Islet of Langerhans (tissue), 1 donor: ENCODE data around the gene ACTN4.
"Not testable (repeated sequence)": the region's sequence is repeated elsewhere in the genome, so short reads cannot be mapped to it uniquely, and the experiment has no call there.

ENCODE experiments used
- FAIRE-seq: peaks from one replicate; lab custom pipeline; 2011; peaks lifted over from hg19 to GRCh38; lab: Jason Lieb, UNC

Gene ACTN4

GRCh38 chr19:38771569-38771968 lies 124.1 kb downstream of the ACTN4 start:
- not testable (repeated sequence) for FAIRE-seq

- FAIRE-seq, result no peak
Measured at GRCh38 chr19:38773469-38774177, 126.2 kb downstream of the ACTN4 start, which contains the start of gene LGALS7. LGALS7 (minus strand) TSS chr19:38773517; CDS start chr19:38773492, 25 bp downstream.

GRCh38 chr19:38774181-38774950 lies 126.9 kb downstream of the ACTN4 start:
- FAIRE-seq, result no peak

- FAIRE-seq, result no peak
Measured at GRCh38 chr19:38778733-38779132, 131.3 kb downstream of the ACTN4 start.

GRCh38 chr19:38780443-38780842 lies 133.0 kb downstream of the ACTN4 start:
- no peak for FAIRE-seq

GRCh38 chr19:38781058-38781457 lies 133.6 kb downstream of the ACTN4 start:
- FAIRE-seq, result no peak
